Liver (tissue), 9 donors: ENCODE data around the gene TRIM29. TPM values are rescaled to one million over a fixed set of nuclear protein-coding genes. Genes with fewer than 3 reads are reported as not detected.

ENCODE experiments used
- DNase-seq: peaks from one replicate; pipeline ENCODE4 v3.0.0-alpha.2; 2017; ENCODE audit warnings: low spot score
- H3K27ac ChIP-seq, 2 donors: one replicate each; pipeline ENCODE4 v1.7.0; 2013; ENCODE audit warnings: inconsistent platforms in 2 of 2, low read length in 2 of 2, control low read depth in 1 of 2, low read depth in 1 of 2, mild to moderate bottlenecking in 1 of 2
- H3K27me3 ChIP-seq, 4 donors: one replicate each; pipeline versions ENCODE4 v1.6.1 to v1.7.0; 2013; ENCODE audit warnings: low read length in 3 of 4, inconsistent platforms in 1 of 4, mild to moderate bottlenecking in 1 of 4, moderate library complexity in 1 of 4; ENCODE audit not compliant: control insufficient read depth in 4 of 4, insufficient read depth in 4 of 4
- H3K36me3 ChIP-seq, 4 donors: one replicate each; pipeline versions ENCODE4 v1.6.1 to v1.7.0; 2013; ENCODE audit warnings: low read length in 3 of 4, mild to moderate bottlenecking in 3 of 4, low read depth in 1 of 4, moderate library complexity in 1 of 4; ENCODE audit not compliant: control insufficient read depth in 4 of 4, insufficient read depth in 3 of 4
- H3K4me1 ChIP-seq, 4 donors: one replicate each; pipeline versions ENCODE4 v1.6.1 to v1.7.0; 2013; ENCODE audit warnings: low read length in 3 of 4, mild to moderate bottlenecking in 3 of 4, moderate library complexity in 1 of 4; ENCODE audit not compliant: control insufficient read depth in 4 of 4, insufficient read depth in 4 of 4
- H3K4me3 ChIP-seq, 3 donors: one replicate each; pipeline versions ENCODE4 v1.6.1 to v1.7.0; 2013; ENCODE audit warnings: low read length in 3 of 3, control low read depth in 1 of 3, low read depth in 1 of 3, mild to moderate bottlenecking in 1 of 3
- H3K9ac ChIP-seq, 2 donors: one replicate each; pipeline ENCODE4 v1.7.0; 2013; ENCODE audit warnings: low read length in 2 of 2, mild to moderate bottlenecking in 2 of 2, moderate library complexity in 2 of 2, control low read depth in 1 of 2, low read depth in 1 of 2
- H3K9me3 ChIP-seq, 4 donors: one replicate each; pipeline versions ENCODE4 v1.6.1 to v1.7.0; 2013; ENCODE audit warnings: low read length in 3 of 4; ENCODE audit not compliant: control insufficient read depth in 4 of 4
- CTCF ChIP-seq: fragments of 150-350 bp; IDR thresholded peaks from 2 replicates; pipeline ENCODE4 v1.5.1; 2017; ENCODE audit warnings: improper control_type of control experiment, low read depth, low read length; ENCODE audit not compliant: missing input control
- EGR1 ChIP-seq, 2 donors: IDR thresholded peaks; 2 replicates each; pipeline ENCODE4 v1.6.1; 2016 to 2018; ENCODE audit warnings: antibody characterized with exemption in 2 of 2, low read depth in 2 of 2
- FOXA1 ChIP-seq: IDR thresholded peaks from 2 replicates; pipeline ENCODE4 v1.6.1; 2016; ENCODE audit warnings: antibody characterized with exemption
- FOXA2 ChIP-seq: IDR thresholded peaks from 2 replicates; pipeline ENCODE4 v1.6.1; 2016; ENCODE audit warnings: antibody characterized with exemption
- GABPA ChIP-seq, 2 donors: IDR thresholded peaks in 1 of 2; conservative IDR thresholded peaks in 1 of 2; 2 replicates each; pipeline ENCODE4 v1.6.1; 2016; ENCODE audit warnings: antibody characterized with exemption in 2 of 2, mild to moderate bottlenecking in 1 of 2, moderate library complexity in 1 of 2
- HNF4A ChIP-seq, 2 donors: conservative IDR thresholded peaks; 2 replicates each; pipeline ENCODE4 v1.6.1; 2016; ENCODE audit warnings: antibody characterized with exemption in 2 of 2, mild to moderate bottlenecking in 2 of 2
- HNF4G ChIP-seq: IDR thresholded peaks from 2 replicates; pipeline ENCODE4 v1.6.1; 2016; ENCODE audit warnings: antibody characterized with exemption
- JUND ChIP-seq, 2 donors: IDR thresholded peaks; 2 replicates each; pipeline ENCODE4 v1.6.1; 2016; ENCODE audit warnings: antibody characterized with exemption in 2 of 2
- NR2F2 ChIP-seq: IDR thresholded peaks from 2 replicates; pipeline ENCODE4 v1.6.1; 2016; ENCODE audit warnings: antibody characterized with exemption
- RAD21 ChIP-seq, 2 donors: IDR thresholded peaks; 2 replicates each; pipeline ENCODE4 v1.6.1; 2016; ENCODE audit warnings: antibody characterized with exemption in 2 of 2, mild to moderate bottlenecking in 2 of 2
- REST ChIP-seq: IDR thresholded peaks from 2 replicates; pipeline ENCODE4 v1.6.1; 2016; ENCODE audit warnings: antibody characterized with exemption, mild to moderate bottlenecking
- RXRA ChIP-seq, 2 donors: IDR thresholded peaks; 2 replicates each; pipeline ENCODE4 v1.6.1; 2017 to 2018; ENCODE audit warnings: antibody characterized with exemption in 2 of 2, mild to moderate bottlenecking in 1 of 2
- SP1 ChIP-seq: IDR thresholded peaks from 2 replicates; pipeline ENCODE4 v1.6.1; 2018; ENCODE audit warnings: antibody characterized with exemption, mild to moderate bottlenecking
- TAF1 ChIP-seq: conservative IDR thresholded peaks from 2 replicates; pipeline ENCODE4 v1.6.1; 2016; ENCODE audit warnings: antibody characterized with exemption, mild to moderate bottlenecking
- YY1 ChIP-seq: IDR thresholded peaks from 2 replicates; pipeline ENCODE4 v1.6.1; 2016; ENCODE audit warnings: antibody characterized with exemption, mild to moderate bottlenecking
- ZBTB33 ChIP-seq: IDR thresholded peaks from 2 replicates; pipeline ENCODE4 v1.6.1; 2016; ENCODE audit warnings: antibody characterized with exemption
- WGBS: extraction: QIAGEN DNeasy Blood & Tissue Kit; methylation state at CpG from one replicate; pipeline ENCODE4 v1.1.7; 2013; 5-methylcytosine and 5-hydroxymethylcytosine counted together
- polyA plus RNA-seq, 2 donors: library from polyadenylated mRNA; stranded (reverse) in 1 of 2; unstranded in 1 of 2; fragments of 200-250 nt in 1 of 2; fragments of >200 nt in 1 of 2; fragmentation: Nextera tagmentation in 1 of 2; extraction: Ambion mirVana in 1 of 2; gene quantifications; one replicate each; pipeline versions ENCODE4 v1.2.1 to v1.2.3, GENCODE V29; 2013 to 2015
- total RNA-seq, 2 donors: library from RNA; depleted of rRNA; stranded (reverse); fragments of >200 nt; gene quantifications; one replicate each; pipeline ENCODE4 v1.2.3, GENCODE V29; 2014
- TF ChIP-seq, protein P1 (sequence below): IDR thresholded peaks from 2 replicates; pipeline ENCODE4 v1.6.1; 2016; ENCODE audit warnings: antibody characterized with exemption
- TF ChIP-seq, protein P2 (sequence below): IDR thresholded peaks from 2 replicates; pipeline ENCODE4 v1.6.1; 2016; ENCODE audit warnings: antibody characterized with exemption
- donor health status: healthy.
- donor health status: healthy.
- donor health status: healthy.
- donor health status: healthy.
- donor health status: healthy.

TRIM29 gene
- total and polyA plus RNA-seq, 4 donors = 0.22 to 0.89 (median 0.35) TPM

DNA sequence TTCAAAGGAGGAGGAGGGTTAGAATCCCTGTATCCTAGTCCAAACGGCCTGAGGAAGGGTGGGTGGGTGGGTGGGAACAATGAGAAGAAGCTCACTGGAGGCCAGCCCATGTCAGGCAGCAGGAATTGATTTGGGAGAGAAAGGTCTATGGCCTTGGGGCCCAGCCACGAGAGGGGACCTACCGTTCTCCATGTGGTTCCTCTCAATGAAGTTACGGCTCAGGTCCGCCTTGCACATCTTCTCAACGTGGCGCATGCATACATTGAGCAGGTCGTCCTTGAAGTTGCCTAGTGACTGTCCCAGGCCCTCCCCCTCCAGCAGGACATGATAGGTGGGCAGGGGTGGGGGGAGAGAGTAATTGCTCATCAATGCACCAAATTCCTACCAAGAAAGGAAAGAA, 12.4 kb downstream of the TRIM29 start:
- no peaks in the 10 kb centered on the region for H3K4me1 ChIP-seq
- no peaks in the 10 kb centered on the region for H3K9me3 ChIP-seq
- DNase-seq = no peak
- no peaks in the 10 kb centered on the region for H3K27me3 ChIP-seq
- H3K4me3 ChIP-seq = no peak overlapping the region
- H3K9ac ChIP-seq = no peak overlapping the region
- TF ChIP-seq ZBTB33 (no peak), FOXA2 (no peak), SP1 (no peak), FOXA1 (no peak), RAD21 (IDR thresholded peaks at IDR 0.05) (no peak), JUND (IDR thresholded peaks at IDR 0.05) (no peak), HNF4G (no peak), TAF1 (no peak), HNF4A (conservative IDR thresholded peaks at IDR 0.05) (no peak), YY1 (no peak)
- TF ChIP-seq, protein P1, sequence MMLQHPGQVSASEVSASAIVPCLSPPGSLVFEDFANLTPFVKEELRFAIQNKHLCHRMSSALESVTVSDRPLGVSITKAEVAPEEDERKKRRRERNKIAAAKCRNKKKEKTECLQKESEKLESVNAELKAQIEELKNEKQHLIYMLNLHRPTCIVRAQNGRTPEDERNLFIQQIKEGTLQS = no peak
- no peaks in the 10 kb centered on the region for H3K36me3 ChIP-seq
- no peak overlapping the region for H3K27ac ChIP-seq
- 81% methylated on average over 8 of the region's 8 CpGs for WGBS

GRCh38 chr11:120125024-120125423, 12.9 kb downstream of the TRIM29 start:
- Histone ChIP-seq H3K4me3 (no peak overlapping the region), H3K27me3 (no peaks in the 10 kb centered on the region)

More at GRCh38 chr11:120125024-120125423, 12.9 kb downstream of the TRIM29 start:
- TF ChIP-seq NR2F2 = no peak
- TF ChIP-seq, protein P2, sequence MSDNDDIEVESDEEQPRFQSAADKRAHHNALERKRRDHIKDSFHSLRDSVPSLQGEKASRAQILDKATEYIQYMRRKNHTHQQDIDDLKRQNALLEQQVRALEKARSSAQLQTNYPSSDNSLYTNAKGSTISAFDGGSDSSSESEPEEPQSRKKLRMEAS = no peak
- TF ChIP-seq GABPA (IDR thresholded peaks at IDR 0.05 in 1 of 2, conservative IDR thresholded peaks at IDR 0.05 in 1 of 2) = no peak
- TF ChIP-seq TAF1 = no peak
- no peak for TF ChIP-seq HNF4A (conservative IDR thresholded peaks at IDR 0.05)
- no peak for TF ChIP-seq FOXA1
- TF ChIP-seq YY1 = no peak
- TF ChIP-seq CTCF = no peak
- no peak for TF ChIP-seq RAD21 (IDR thresholded peaks at IDR 0.05)
- TF ChIP-seq FOXA2 = no peak
- no peak for TF ChIP-seq RXRA (IDR thresholded peaks at IDR 0.05)
- TF ChIP-seq REST = no peak
- TF ChIP-seq EGR1 (IDR thresholded peaks at IDR 0.05; ENCODE audit: low read depth in 2 of 2) = no peak
- TF ChIP-seq JUND (IDR thresholded peaks at IDR 0.05) = no peak
- TF ChIP-seq ZBTB33 = no peak
- TF ChIP-seq SP1 = no peak
- no peak for TF ChIP-seq HNF4G
- TF ChIP-seq, protein P1 = no peak
- no peaks in the 10 kb centered on the region for H3K4me1 ChIP-seq
- no peaks in the 10 kb centered on the region for H3K36me3 ChIP-seq
- H3K27ac ChIP-seq = no peak overlapping the region
- H3K9ac ChIP-seq = no peak overlapping the region
- WGBS = 81% methylated on average over 5 of the region's 5 CpGs
- no peak for DNase-seq
- no peaks in the 10 kb centered on the region for H3K9me3 ChIP-seq
